GM21360 (cell line): Measurements from ENCODE around the gene KCNJ1.

Source experiments
- ATAC-seq: cut with Tn5 transposase; IDR thresholded peaks from one replicate; pipeline ENCODE4 v1.9.1; 2021; ENCODE audit warnings: mild to moderate bottlenecking, moderate library complexity; ENCODE audit not compliant: unreplicated experiment

Gene KCNJ1

DNA sequence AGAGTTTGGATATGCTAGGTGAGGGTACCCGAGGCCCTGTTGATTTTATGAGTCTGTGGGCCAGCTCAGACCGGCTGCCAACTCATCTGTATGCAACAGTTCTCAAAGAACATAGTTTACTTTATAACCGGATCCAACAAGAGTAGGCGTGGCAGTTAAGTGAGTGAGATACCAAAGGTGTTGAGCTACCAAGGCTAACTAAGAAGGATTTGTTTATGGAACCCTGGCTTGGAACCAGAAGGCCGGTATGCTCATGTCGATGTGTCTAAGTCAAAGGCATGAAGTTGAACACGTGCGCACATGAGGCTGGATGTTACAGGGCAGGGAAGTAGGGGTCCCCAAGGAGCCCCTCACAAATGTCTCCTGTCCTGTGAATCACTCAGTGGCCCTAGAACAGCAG lies at the start of gene KCNJ1:
Gene KCNJ1, minus strand, starts transcription at position 20 of the 400 bp plus-strand sequence. CDS start 27,053 bp downstream, outside the sequence.
- ATAC-seq = no peak

DNA sequence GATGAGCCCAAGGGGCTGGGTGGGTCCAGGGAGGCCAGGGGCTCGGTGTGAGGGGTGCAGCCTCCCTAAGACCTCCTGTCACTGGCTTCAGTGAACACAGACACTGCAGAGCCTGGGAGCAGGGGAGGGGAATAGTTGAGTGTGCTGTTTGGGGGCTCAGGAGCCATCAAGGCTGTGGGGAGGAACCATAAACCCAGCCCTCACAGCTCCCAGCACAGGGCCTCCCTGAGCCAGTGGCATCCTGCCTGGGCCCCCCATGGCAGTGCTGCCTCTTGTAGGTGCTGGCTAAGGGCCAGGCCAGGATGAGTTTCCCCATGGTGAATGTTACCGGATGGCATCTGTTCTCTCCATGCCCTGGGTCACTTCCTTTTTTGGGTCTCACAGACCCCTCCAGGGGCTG lies 49.6 kb upstream of the KCNJ1 start:
- no peak for ATAC-seq

DNA sequence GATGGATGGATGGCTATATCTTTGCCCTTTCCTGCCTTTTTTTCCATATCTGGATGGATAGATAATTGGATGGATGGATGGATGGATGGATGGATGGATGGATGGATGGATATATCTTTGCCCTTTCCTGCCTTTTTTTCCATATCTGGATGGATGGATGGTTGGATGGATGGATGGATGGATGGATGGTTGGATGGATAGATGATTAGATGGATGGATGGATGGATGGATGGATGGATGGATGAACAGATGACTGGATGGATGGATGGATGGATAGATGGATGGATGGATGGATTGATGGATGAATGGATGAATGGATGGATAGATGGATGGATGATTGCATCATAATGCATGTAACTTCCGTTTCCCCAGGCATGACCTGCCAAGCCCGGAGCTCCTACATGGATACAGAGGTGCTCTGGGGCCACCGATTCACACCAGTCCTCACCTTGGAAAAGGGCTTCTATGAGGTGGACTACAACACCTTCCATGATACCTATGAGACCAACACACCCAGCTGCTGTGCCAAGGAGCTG lies 49.0 kb upstream of the KCNJ1 start:
- ATAC-seq = no peak

DNA sequence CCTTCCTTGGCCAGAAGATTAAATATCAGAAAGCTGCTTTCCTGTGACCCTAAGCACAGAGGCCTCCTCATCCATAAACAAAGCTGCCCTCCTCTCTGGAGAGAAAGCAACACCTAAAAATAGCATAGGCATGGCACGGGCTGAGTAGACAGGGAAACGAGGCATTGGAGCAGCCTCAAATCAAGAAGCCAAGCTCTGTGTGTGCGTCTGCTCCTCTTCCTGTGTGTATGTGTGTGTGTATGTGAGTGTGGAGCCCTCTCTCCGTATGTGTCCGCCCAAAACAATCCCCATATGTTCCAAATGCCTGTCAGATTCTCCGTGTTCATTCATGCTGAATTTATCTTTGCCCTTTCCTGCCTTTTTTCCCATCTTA lies 48.0 kb upstream of the KCNJ1 start:
- ATAC-seq = no peak

DNA sequence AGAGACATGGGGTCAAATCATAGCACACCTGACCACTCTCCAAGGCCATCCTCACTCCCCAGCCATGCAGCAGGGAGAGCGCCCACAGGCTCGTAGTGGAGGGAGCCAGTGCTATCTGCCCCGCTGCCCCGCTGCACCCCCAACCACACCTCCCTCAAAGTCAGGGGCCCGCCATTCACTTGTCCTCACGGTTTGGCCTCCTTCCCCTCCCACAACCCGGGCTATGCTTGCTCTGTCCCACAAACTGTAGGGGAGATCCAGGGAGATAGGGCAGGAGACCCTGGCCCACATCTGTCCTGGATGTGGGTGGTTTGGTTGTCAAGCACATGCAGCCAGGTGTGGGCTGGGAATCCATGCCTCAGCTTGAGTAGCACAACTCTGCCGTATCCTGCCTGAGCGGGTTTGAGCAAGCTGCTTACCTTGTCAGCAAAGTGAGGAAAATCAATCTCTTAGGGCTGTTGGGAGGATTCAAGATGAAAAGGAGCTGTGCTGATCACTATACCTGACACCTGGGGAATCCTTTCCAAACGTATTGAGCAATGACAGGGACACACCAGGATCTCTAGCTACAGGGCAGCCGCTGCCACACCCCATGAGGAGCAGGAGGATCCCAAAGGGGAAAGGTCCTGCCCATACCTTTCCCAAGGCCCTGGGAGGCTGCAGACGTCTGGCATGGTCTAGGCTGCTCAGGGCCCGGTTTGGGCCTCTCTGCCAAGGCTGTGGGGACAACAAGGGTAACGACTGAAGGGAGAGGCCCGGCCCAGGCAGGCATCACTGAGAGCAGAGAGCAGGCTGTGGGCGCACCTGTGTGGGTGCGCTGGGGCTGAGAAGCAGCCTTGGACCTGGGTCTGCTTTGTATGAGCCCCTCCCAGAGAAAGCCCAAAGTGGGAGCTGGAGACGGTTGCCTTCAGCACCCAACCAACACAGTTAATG lies 47.4 kb upstream of the KCNJ1 start:
- ATAC-seq = no peak

DNA sequence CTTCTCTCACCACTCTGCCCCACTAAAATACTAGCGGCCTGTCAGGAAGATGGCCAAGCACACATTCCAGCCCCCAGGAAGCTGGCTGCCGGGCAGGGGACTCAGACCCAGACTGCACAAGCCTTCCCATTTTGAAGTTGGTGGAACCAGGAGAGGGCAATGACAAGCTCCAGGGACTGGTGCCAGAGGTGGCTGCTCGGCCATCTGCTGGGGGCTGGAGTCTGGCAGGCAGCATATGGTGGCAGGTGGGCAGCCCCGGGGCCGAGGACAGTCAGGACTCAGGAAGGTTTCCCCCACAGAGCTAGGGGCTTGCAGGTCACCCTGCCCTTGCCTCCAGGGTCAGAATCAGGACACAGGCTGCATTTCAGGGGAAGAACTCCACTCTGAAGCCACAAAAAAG lies 46.7 kb upstream of the KCNJ1 start:
- ATAC-seq = no peak

DNA sequence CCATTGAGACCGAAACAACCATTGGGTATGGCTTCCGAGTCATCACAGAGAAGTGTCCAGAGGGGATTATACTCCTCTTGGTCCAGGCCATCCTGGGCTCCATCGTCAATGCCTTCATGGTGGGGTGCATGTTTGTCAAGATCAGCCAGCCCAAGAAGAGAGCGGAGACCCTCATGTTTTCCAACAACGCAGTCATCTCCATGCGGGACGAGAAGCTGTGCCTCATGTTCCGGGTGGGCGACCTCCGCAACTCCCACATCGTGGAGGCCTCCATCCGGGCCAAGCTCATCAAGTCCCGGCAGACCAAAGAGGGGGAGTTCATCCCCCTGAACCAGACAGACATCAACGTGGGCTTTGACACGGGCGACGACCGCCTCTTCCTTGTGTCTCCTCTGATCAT lies 44.6 kb upstream of the KCNJ1 start:
- no peak for ATAC-seq

DNA sequence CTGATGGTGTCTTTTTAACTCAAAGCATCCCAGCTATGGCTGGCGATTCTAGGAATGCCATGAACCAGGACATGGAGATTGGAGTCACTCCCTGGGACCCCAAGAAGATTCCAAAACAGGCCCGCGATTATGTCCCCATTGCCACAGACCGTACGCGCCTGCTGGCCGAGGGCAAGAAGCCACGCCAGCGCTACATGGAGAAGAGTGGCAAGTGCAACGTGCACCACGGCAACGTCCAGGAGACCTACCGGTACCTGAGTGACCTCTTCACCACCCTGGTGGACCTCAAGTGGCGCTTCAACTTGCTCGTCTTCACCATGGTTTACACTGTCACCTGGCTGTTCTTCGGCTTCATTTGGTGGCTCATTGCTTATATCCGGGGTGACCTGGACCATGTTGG lies 44.1 kb upstream of the KCNJ1 start:
- no peak for ATAC-seq

DNA sequence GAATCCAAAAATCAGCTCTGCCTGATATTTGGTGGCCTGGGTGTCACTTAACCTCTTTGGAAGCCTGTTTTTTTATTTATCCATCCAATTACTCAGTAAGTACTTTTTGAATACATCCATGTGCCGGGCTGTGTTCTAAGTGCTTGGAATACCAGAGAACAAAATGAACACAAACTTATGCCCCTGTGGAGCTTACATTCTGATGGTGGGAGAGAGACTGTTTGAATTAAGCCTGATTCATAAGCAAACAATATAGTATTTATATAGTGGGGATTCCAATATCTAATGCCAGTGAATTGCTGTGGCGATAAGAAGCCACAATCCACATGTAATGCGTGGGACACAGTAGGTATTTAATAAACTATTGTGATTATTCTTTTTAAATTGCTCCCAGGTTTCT lies 43.5 kb upstream of the KCNJ1 start:
- ATAC-seq = no peak

DNA sequence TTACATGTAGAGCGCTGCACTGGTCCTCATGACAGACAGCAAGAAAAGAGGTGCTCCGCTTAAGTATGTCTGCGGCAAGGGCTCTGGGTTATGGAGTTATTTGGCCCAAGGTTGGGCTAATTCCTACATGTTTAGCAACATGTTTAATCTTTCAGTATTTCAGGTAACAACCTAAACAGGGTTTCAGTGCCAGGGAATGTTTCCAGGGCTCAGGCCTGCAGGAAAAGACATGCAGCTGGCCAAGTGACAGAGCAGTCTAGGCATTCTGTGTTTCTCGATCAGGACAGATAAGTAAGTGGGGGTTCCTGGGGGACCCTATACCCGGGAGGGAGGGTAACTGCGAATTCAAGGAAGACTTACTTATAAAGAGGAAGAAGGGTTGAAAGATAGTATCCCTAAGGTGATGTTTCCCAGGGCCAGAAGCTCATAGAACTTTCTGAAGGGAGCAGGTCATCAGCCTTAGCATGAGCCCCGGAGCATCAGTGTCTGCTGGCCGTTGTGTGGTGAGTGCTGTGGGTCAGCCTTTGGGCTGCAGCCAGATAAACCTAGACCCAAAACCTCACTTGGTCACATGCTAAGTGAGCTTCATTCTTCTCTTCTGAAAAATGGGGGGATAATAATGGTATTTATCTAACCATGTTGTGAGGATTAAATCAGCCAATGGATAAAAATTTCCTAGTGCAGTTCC lies 42.5 kb upstream of the KCNJ1 start:
- ATAC-seq = no peak

DNA sequence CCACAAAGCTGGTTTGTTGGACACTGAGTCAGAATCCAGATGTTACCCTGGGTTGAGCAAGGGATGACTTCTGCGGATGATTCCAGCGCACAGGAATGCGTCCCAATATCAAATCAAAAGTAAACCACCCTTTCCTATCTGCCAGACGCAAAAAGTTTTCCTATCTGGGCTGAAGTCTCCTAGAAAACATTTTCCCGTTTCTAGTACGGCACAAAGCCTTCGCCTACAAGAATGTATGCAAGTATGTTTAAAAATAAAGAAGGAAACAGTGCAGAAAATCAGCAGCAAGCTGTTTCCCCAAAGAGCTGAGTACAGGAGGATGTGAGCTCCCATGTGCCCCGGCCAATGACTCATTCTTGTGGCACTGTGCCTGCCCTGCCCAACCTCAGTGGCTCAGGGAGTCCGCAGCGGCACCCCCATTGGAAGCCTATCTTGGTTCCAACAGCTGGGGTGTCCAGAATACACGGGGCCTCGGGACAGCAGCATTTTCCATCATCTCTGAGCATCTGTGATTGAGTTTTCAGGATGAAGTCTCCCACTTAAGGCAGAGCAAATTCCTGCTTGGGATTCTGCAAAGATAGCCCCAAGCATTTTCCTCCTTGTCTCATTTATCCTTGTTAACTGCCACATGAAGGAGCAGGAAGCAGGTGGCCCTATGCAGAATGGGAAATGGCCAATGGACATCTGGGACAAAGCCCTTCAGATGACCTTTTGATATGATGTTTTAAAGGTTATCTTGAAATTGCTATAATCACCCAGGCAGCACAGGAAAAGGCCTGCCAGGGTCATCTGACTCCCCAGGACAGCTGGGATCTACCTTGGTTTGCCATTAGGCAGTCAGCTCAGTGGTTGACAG lies 41.5 kb upstream of the KCNJ1 start:
- ATAC-seq = no peak

DNA sequence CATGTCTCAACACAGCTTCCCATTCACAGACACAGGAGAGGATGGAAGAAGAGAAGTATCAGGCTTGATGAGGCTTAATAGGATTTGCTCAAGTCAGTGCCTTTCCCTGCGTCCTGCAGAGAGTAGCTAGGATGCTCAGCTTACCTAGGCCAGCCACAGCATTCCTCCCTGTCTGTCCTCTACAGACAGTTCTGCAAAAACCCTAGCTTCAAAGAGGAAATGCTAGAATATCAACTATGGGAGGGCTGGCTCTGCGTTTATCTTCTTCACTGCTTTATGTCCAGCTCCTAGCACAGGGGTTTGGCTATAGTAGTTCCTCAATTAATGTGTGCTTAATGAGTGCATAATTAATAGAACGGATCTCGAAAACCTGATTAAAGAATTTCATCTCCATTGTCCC lies 40.5 kb upstream of the KCNJ1 start:
- ATAC-seq = no peak

DNA sequence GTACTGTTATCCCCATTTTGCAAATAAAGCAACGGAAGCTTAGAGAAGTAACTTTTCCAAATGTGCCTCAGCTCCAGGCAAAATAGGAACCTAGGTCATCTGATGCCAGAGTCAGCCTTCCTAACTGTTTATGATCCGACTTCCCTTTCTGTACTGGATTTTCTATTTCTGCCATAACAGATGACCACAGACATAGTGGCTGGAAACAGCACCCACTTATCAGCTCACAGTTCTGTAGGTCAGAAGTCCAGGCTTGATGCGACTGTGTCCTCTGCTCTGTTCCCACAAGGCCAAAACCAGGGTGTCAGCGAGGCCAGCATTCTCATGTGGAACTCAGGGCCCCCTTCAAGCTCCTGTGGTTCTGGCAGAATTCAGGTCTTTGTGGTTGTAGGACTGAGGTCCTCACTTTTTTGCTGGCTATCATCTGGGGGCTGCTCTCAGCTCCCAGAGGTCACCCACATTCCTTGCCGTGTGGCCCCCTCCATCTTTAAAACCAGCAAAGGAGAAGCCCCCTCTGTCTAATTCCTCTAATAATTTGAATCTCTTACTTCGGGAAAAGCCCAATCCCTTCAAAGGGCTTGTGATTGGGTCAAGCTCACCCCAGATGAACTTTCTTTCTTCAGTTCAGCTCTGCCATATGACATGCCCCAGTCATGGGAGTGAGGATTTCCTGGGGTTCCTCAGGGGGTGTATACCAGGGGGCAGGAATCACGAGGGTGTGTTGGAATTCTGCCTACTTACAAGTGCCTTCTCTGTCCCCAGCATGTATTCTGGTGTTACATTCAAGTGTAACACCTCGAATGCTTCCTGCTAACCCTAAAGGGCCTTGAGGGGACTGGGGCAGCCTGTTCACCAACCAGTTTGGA lies 39.3 kb upstream of the KCNJ1 start:
- ATAC-seq = no peak

DNA sequence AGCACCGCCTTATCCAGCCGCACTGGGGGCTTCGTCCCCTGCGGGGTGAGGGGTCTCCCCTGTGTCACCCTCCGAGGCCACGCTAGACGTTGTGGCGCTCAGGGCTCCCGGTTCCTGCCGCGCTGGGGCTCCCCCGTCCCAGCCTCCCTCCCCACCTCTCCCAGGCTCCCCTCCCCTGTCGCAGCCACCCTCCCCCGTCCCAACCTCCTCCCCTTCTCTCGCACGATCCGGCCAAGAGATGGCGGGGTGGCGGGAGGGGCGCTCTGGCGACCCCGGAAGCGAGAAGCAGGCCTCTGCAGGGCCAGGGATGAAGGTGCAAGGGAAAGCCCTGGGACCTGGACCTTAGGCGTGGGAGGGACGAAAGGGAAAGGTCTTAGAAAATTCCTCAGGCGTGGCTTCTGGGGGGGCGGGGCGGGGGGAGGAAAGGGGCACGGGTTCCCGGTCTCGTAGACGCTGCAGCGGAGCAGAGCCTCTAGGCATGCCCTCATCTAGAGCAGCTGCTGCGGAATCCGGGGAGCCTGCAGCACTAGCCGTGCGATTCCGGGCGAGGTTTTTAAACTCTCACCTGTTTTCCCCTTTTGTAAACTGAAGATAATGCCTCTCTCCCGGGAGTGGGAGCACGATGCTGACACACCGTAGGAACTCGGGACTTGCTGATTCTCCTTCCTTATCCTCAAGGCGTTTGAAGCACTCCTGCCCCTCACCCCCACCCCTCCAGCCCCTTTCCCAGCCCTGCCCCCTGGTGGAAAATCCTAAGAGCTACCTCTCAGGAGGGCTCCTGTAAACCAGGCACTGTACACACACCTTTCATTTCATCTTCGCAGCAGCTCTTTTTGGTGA lies 38.5 kb upstream of the KCNJ1 start:
- peak; percentile 52 for ATAC-seq

DNA sequence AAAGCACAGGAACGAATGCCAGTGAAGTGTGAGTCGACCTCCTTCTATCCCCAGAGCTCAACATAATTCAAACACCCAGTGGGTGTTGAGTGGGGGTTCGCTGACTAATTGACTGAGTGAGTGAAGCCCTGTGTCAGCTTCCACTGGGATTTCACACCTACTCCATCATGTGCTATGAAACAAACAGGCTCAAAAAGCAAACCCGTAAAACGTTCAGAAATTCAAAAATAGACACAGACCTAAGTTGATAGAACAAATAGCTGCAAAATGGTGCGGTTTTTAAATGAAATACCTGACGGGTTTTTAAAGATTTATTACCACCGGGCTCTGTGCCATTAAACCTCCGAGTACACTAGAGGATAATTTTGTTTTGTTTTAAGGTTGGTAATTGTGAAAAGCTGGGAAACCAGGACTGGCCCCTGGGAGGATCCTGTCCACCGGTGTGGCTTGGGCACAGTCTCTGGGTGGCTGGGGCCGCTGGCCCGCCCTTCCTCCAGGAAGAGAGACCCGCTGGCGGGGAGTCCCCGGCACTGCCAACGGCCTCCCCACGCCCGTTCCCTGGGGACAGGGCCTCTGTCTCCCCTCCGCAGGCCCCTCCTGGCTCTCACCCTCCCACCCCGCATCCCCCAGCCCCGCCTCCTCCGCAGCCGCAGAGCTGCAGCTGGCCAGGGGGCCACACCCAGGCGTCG lies 37.7 kb upstream of the KCNJ1 start:
- ATAC-seq = peak; percentile 43

DNA sequence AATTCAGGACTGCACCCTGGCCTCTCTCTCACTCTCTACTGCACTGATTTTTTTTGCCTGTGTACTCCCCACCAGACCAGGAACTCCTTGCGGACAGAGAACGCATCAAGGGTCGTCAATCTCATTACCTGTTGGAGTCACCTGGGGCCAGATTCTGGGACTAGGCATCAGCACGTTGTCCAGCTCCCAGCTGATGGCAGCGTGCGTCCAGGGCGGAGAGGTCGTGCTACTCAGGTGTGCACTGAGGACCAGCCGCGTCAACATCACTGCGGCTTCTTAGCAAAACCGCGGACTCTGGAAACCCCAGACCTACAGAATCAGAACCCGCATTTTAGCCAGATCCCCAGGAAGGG lies 37.2 kb upstream of the KCNJ1 start:
- no peak for ATAC-seq

DNA sequence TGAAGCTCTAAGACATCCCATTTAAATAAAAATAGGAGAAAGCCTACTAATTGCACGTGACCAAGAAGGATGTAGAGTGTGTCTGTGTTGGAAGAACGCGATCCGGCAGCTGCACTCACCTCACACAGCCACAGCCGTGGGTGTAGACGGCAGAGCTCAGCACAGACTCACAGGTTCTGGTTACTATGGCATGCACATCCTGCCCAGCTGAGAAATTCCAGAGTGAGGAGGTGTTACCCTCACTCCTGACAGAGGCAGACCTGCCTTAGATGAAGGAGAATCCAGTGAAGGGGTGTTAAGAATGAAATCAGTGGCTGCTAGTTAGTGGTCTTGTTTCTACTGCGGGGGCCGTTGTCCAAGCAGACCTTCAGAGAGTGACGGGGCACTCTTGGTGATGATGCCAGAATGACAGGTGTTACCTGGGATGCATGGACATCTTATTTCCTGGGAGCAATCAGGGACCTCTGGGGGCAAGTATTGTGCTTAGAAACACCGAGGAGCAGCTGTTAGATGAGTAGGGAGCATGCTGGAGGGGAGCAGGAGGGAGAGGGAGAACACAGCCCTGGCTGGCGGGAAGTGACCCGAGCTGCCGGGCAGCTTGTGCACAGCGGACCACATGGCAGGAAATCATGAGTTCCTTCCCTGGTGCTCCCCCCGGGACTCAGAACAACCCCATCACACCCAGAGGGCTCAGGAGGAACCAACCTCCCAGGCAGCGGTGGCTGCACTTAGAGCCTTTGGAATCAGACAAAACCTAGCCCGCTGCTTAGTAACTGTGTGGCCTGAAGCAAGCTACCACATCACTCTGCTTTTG lies 36.4 kb upstream of the KCNJ1 start:
- ATAC-seq = no peak

DNA sequence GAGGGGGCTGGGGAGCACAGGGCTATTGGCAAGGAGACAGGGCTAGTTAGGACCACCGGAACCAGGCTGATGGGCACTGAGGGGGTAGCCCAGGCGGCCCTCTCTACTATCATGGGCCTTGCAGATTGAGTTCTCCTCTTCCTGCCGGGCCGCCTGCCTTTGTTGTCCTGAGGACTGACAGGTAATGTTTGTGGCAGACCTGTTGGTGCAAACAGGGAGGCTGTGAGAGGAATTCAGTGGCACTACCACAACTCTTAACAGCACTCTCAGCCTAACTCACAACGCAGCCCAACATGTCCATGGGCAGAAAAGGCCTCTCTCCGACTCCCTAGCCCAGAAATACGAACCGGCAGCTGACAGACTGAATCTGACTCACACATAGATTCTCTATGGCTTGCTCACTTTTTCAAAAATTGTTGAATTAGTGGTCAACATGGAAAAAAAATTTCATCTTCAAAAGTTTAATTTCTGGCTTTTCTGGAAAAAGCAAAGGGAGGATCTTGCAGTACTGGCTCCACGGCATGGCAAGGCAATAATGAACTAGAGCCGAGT lies 35.5 kb upstream of the KCNJ1 start:
- no peak for ATAC-seq
